Measurements from ENCODE around the gene HLA-DMA. TPM values are rescaled to one million over a fixed set of nuclear protein-coding genes. Genes with fewer than 3 reads are reported as not detected.

HLA-DMA gene
- total and polyA plus RNA-seq, 9 of the 15 experiments (the other 6 are each of a cell fraction or from before 2014, with no cell fraction given): 0.13 to 0.83 (median 0.51) TPM

GRCh38 chr6:32972353-32973143, 19.7 kb upstream of the HLA-DMA start (continued):
- TF ChIP-seq PTTG1 (tag; IDR thresholded peaks at IDR 0.05; ENCODE audit: low read depth): no peak
- TF ChIP-seq FOXK2 (conservative IDR thresholded peaks at IDR 0.05 in 1 of 2, IDR thresholded peaks at IDR 0.05 in 1 of 2; ENCODE audit: low read depth in 2 of 2): no peak
- TF ChIP-seq TSC22D4 (tag; IDR thresholded peaks at IDR 0.05): no peak
- TF ChIP-seq JUN (IDR thresholded peaks at IDR 0.05; ENCODE audit: borderline replicate concordance, low read depth, low read length): no peak
- peak; percentile 23; the same call in 1 of the 2 replicates for TF ChIP-seq JUN (CRISPR knock-in tag; IDR thresholded peaks at IDR 0.05; ENCODE audit: borderline replicate concordance)
- no peak for TF ChIP-seq TCF7L2 (IDR thresholded peaks at IDR 0.05; ENCODE audit: low read depth, low read length)
- no peak for TF ChIP-seq MTA2 (IDR thresholded peaks at IDR 0.05; ENCODE audit: low read depth)
- no peak for TF ChIP-seq MITF (IDR thresholded peaks at IDR 0.05)
- peak; percentile 15 for TF ChIP-seq CHD7 (IDR thresholded peaks at IDR 0.05; ENCODE audit: low read depth, low read length)
- no peak for TF ChIP-seq JUNB (CRISPR knock-in tag; conservative IDR thresholded peaks at IDR 0.05)
- no peak for TF ChIP-seq GTF3C2 (IDR thresholded peaks at IDR 0.05; ENCODE audit: borderline replicate concordance, extremely low read depth, insufficient read length)

Measured in K562 (cell line).